Measurements from ENCODE around the gene HNRNPK.

Gene HNRNPK

DNA sequence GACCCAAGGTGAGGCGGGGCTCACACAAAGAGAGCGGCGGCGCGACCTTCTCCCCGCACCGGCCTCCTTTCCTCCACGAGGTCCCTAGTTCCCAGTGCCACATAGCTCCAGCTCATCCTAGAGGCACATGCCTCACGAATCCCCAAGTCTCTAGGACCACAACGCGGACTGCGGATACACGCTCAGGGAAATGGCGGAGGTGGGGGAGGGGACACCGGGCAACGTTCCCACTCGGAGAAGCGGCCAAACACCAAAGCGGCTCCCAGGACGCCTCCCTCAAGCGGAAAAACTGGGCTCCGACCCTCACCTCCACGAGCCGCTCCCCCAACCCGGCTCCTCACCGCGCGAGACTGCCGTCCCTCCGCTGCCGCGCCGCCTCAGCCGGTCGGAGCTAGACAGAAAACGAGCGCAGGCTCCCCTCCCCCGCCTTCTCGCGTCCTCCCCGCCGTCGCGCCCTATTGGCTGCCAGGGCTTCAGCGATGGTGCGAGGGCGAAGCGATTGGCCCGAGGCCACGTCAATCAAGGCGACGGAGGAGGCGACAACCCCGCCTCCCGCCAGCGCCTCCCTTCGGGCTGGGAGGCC, at the start of gene HNRNPK:
Gene HNRNPK (minus strand): TSS at position 404 of the 583 bp plus-strand sequence. CDS start 1,963 bp downstream, outside the sequence.
- peak; percentile 99 for DNase-seq

- no peak for DNase-seq
Measured at GRCh38 chr9:84027201-84027600, 47.2 kb upstream of the HNRNPK start.

DNA sequence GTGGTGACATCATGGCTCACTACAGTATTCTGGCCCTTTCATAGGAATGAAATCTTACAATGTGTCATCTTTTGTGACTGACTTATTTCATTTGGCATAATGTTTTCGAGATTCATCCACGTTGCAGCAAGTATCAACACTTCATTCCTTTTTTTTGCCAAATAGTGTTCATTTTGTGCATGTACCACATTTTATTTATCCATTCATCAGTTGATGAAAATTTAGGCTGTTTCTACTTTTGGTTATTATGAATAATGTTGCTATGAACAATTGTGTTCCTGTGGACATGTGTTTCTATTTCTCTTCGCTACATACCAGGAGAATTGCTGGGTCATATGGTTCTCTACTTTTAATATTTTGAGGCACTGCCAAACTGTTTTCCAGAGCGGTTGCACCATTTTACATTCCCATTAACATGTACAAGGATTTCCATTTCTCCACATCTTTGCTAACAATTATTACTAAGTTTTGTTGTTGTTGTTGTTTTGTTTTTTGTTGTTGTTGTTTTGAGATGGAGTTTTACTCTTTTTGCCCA, 44.1 kb upstream of the HNRNPK start:
- DNase-seq: no peak

DNA sequence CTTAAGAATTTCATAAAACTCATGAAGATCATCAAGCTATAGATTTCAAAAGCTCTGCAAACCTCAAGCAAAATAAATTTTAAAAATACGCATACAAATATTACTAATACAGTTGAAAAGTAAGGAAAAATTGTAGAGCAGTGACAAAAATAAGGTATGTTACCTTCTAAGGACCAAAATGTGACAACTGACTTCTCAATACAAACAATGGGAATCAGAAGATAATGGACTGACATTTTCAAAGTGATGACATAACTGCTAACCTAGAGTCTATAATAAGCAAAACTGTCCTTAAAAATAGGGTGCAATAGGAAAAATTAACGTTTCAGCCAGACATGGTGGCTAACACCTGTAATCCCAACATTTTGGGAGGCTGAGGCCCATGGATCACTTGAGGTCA, 27.6 kb upstream of the HNRNPK start:
- no peak for DNase-seq

GRCh38 chr9:84003246-84003645, 23.2 kb upstream of the HNRNPK start:
- no peak for DNase-seq

GRCh38 chr9:84002344-84002743, 22.3 kb upstream of the HNRNPK start:
- no peak for DNase-seq

- DNase-seq: no peak
Measured at GRCh38 chr9:84001621-84002020, 21.6 kb upstream of the HNRNPK start.

DNA sequence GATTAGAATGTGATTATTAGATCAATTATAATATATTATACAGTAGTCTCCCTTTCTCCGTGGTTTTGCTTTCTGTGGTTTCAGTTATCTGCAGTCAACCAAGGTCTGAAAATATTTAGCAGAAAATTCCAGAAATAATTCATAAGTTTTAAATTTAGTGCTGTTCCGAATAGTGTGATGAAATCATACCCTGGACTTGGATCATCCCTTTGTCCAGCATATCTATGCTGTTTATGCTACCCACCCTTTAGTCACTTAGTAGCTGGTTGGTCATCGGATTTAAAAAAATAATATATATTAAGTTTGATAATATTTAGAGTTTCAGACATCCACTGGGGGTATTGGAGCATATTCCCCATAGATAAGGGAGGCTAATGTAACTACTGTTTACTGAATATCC, 20.2 kb upstream of the HNRNPK start:
- no peak for DNase-seq

DNA sequence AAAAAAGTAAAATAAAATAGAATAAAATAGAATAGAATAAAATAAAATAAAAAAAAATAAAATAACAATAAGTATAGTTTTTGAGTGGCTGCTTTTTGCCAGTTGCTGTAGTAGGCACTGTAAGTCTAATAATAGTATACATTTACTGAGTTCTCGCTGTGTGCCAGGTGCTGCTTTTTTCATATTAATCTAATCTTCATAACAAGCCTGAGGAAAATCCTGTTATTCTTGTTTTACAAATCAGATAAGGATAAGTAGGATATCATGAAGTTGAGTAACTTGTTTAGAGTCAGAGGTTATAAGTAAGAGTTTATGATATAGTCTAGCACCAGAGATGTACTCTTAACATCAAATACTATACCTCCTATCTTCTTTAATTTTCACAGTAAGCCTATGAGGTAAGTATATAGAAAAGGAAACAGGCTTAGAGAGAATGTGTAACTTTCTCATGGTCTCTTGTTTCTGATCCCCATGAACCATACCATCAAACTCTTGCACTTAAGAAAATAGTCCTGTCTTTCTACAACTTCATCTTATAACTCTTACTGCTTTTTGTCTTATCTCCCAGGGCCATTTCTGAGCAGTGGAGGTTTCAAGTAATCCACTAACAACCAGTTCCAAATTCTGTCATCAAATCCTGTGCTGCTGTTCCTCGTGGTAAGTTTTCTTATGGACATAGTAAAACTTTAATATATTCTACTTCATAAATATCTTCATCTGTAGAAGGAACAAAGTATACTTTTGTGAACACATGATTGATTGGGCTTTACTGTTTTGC, 19.3 kb upstream of the HNRNPK start:
- DNase-seq: no peak

GRCh38 chr9:83996126-83996525, 16.1 kb upstream of the HNRNPK start:
- DNase-seq: no peak

GRCh38 chr9:83992901-83993300, 12.9 kb upstream of the HNRNPK start:
- DNase-seq: no peak

- no peak for DNase-seq
Measured at GRCh38 chr9:83992407-83992806, 12.4 kb upstream of the HNRNPK start.

DNA sequence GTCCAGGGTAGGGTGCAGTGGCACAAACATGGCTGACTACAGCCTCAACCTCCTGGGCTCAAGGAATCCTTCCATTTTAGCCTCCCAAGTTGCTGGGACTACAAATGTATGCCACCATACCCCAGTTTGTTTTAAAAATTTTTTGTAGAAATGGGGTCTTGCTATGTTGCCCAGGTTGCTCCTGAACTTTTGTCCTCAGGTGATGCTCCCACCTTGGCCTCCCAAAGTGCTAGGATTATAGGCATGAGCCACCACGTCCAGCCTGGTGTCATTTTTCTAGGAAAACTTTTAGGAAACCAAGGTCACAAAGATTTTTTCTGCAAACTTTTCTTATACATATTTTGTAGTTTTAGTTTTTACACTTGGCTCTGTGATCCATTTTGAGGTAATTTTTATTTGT, 11.3 kb upstream of the HNRNPK start:
- no peak for DNase-seq

DNA sequence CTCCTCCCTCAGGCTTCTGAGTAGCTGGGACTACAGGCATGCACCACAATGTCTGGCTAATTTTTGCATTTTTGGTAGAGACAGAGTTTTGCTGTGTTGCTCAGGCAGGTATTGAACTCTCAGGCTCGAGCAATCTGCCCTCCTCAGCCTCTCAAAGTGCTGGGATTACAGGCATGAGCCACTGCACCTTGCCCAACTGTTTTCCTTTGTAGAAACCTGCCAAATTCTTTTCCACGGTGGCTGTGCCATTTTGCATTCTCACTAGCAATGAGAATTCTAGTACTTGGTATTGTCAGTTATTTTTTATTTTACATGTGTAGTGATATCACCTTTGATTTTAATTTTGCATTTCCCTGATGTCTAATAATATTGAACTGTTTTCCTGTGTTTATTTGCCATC, 8.4 kb upstream of the HNRNPK start:
- no peak for DNase-seq

GRCh38 chr9:83987402-83987791, 7.4 kb upstream of the HNRNPK start:
- no peak for DNase-seq

DNA sequence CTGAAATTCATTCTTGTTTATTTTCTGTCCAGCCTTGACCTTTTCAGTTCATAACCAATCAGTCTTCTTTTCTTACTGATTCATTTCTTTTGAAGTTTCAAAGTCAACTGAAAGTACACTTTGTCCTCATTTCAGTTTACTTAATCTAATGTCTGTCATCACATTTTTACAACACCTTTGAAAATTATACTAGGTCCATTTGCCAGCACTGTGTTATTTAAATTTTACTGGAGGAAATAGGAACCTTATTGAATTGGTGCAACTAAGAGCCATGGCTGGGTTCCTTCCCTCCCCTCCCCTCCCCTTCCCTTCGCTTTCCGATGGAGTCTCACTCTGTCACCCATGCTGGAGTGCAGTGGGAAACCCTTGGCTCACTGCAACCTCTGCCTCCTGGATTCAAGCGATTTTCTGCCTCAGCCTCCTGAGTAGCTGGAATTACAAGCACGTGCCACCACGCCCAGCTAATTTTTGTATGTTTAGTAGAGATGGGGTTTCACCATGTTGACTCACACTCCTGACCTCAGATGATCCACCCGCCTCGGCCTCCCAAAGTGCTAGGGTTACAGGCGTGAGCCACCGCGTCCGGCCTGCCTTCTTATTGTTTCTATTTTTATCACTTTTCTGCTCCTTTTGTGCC, 6.9 kb upstream of the HNRNPK start:
- DNase-seq: no peak

DNA sequence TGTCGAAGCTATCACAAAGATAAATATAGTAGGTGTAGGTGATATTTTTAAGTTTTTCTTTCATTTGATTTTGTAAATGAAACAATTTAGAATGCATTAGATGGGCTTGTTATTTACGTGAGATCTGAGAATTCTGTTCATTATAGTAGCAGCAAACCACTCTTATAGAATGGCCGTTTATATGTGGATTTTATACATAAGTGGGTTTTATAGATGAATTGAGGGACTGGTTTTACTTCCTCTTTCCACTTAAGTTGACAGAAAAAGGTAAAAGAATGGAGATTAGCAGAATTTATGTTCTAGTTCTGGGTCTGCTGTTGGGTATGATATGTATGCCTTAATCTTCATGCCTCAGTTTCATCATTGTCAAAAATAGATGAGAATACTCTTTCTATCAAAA, 6.2 kb upstream of the HNRNPK start:
- no peak for DNase-seq

DNA sequence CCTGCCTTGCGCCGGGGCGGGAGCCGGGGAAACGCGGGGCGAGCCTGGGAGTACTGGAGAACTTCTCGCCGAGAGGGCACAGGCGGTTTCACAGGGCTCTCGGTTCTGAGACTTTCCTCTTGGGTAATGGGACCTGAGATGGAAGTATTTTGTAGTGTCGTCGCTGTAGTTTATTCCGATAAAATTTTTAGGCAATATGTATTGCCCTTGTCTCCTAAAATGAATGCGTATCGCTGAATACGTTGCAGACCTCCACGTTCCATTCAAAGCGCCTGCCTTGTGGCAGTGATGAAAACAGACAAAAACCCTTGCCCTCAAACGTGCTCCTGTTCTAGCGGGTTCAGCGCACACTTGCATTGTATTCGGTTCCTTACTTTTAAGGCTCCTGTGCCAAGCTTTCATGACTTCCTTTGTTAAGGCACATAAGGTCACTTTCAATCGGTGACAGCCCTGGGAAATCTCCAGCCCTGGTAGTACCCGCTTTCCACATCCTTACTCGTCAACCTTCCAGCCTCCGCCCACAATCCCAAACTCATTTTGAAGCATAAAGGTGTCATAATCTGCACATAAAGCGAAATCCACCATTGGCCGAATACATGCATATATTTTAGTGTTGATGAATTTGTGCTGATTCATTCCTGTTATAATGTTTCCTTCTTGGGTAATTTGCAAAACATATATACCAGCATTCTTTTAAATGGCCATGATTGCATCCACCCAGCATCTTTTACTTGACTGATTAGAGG, 1.3 kb upstream of the HNRNPK start:
- no peak for DNase-seq

DNA sequence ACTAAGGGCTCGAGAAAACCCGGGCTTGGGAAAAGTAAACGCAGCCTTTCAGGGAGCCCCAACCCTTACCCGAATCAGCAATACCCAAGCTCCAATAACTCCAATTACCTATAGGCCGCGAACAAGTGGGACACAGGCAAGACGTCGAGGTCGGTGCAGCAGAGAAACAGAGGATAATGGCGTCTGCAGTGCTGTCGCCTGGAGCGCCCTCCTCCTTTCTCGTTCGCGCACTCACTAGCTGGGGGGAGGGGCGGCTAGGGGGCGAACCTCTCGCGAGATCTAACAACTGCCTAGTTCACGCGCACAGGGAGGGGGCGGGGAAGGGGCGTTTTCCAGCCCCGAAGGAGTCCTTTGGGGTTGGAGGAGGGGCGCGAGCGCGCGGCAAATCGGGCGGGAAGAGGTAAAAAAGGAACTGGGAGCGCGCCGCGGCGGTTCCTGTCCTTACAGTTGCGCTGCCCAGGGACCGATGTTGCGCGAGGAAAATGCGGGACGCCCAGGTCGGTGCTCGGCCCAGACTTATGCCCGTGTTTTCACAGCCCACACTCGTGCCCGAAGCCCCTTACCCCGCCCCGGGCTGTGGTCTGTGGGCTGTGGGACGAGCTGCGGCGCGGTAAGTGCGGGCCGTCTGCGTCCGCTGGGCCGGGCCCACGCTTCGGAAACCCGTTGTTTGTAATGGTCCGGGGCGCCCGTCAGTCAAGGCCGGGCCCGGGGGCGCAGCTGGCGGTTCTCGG, 545 bp upstream of the HNRNPK start, which contains the start of gene RMI1:
Gene RMI1 (plus strand): TSS at position 411 of the 731 bp plus-strand sequence. CDS start 20,182 bp downstream, outside the sequence.
- DNase-seq: peak; percentile 98

DNA sequence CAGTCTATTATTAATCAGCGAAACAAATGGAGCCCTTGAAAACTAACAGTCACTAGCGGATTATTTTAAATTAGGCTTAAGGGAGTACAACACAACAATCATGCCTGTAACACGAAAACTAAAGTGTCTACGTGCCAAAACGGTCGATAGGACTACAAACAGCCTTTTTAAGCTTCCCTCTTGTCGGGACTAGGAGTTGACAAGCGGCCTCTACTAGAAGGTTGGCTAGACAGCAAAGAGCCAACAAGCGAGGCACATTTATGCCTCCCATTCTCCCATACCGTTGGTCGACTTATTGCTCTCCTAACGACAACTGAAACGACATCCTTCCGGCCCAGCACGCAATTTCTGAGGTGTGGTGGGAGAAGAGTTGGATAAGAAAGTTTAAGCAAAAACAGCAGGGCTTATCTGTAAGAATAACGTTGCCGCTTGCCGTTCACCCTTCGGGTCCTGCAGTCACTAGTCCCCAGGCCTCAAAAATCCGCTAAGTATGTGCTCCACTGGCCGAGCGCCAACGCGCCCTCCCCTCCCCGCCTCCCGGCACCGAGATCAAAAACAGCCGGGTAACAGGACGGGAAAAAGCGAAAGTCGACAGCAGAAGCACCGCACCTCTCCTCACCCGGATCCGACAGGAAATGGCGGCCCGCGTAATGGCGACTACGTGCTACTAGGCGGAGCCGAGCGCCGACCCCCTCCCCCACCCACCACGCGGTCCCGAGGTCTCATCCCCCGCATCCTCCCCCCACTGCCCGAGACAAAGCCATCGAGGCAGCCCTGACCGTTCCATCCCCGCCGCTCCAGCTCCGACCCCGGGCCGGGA, 813 bp downstream of the HNRNPK start:
- DNase-seq: peak; percentile 80

GRCh38 chr9:83977196-83977595, 2.8 kb downstream of the HNRNPK start:
- DNase-seq: no peak

Data from activated CD4-positive, alpha-beta T cell treated with anti-CD3 and anti-CD28 coated beads for 1 hour (primary cell).